MM.1S (cell line): Measurements from ENCODE around the gene INSRR.

ENCODE experiments used
- DNase-seq: peaks from one replicate; pipeline ENCODE4 v3.0.0-alpha.2; 2015
- H2AFZ ChIP-seq: fragments of 300-600 bp; sonication (generic); 2 replicates; pipeline ENCODE4 v1.6.0; 2016; ENCODE audit warnings: antibody characterized with exemption, low read length
- H3F3A ChIP-seq: fragments of 300-600 bp; sonication (generic); 2 replicates; pipeline ENCODE4 v1.6.1; 2016; ENCODE audit warnings: mild to moderate bottlenecking, antibody characterized with exemption, low read length, moderate library complexity, mixed read lengths; ENCODE audit not compliant: insufficient read depth
- H3K27ac ChIP-seq: fragments of 300-600 bp; sonication (generic); 2 replicates; pipeline ENCODE4 v1.5.1; 2016; ENCODE audit warnings: mild to moderate bottlenecking, low read length
- H3K27me3 ChIP-seq: fragments of 300-600 bp; sonication (generic); replicated peaks from 2 replicates; pipeline ENCODE4 v1.6.0; 2016; ENCODE audit warnings: low read length; ENCODE audit not compliant: insufficient read depth
- H3K36me3 ChIP-seq: fragments of 300-600 bp; sonication (generic); replicated peaks from 2 replicates; pipeline ENCODE4 v1.6.1; 2016; ENCODE audit warnings: mild to moderate bottlenecking, low read length, mixed read lengths; ENCODE audit not compliant: insufficient read depth
- H3K4me1 ChIP-seq: fragments of 300-600 bp; sonication (generic); 2 replicates; pipeline ENCODE4 v1.6.1; 2016; ENCODE audit warnings: low read length, mixed read lengths
- H3K4me2 ChIP-seq: fragments of 300-600 bp; sonication (generic); 2 replicates; pipeline ENCODE4 v1.6.0; 2016; ENCODE audit warnings: low read depth, low read length
- H3K4me3 ChIP-seq: fragments of 300-600 bp; sonication (generic); 2 replicates; pipeline ENCODE4 v1.5.1; 2016; ENCODE audit warnings: low read length, mixed read lengths
- H3K79me2 ChIP-seq: fragments of 300-600 bp; sonication (generic); 2 replicates; pipeline ENCODE4 v1.6.1; 2016; ENCODE audit warnings: mixed run types, low read length, mixed read lengths
- H3K9ac ChIP-seq: fragments of 300-600 bp; sonication (generic); 2 replicates; pipeline ENCODE4 v1.6.1; 2016; ENCODE audit warnings: low read length, mixed read lengths
- H3K9me2 ChIP-seq: fragments of 300-600 bp; sonication (generic); replicated peaks from 2 replicates; pipeline ENCODE4 v1.6.1; 2016; ENCODE audit warnings: mild to moderate bottlenecking, low read length, mixed read lengths; ENCODE audit not compliant: insufficient read depth
- H3K9me3 ChIP-seq: fragments of 300-600 bp; sonication (generic); replicated peaks from 2 replicates; pipeline ENCODE4 v1.6.1; 2016; ENCODE audit warnings: mild to moderate bottlenecking, low read length, mixed read lengths; ENCODE audit not compliant: insufficient read depth
- H4K20me1 ChIP-seq: fragments of 300-600 bp; sonication (generic); 2 replicates; pipeline ENCODE4 v1.6.1; 2016; ENCODE audit warnings: mild to moderate bottlenecking, low read length, moderate library complexity, mixed read lengths; ENCODE audit not compliant: insufficient read depth
- CTCF ChIP-seq: fragments of 300-600 bp; sonication (generic); IDR thresholded peaks from 2 replicates; pipeline ENCODE4 v1.5.1; 2016; ENCODE audit warnings: antibody characterized with exemption, low read length, mixed read lengths
- EZH2 ChIP-seq: fragments of 300-600 bp; sonication (generic); optimal IDR thresholded peaks from 2 replicates; pipeline ENCODE3; 2017; ENCODE audit warnings: low read depth, mild to moderate bottlenecking, antibody characterized with exemption, low read length, mixed read lengths
- EZH2phosphoT487 ChIP-seq: fragments of 300-600 bp; sonication (generic); IDR thresholded peaks from 2 replicates; pipeline ENCODE4 v1.6.1; 2018; ENCODE audit warnings: antibody characterized with exemption, low read length

INSRR gene

GRCh38 chr1:156889802-156890580, 31.1 kb upstream of the INSRR start:
- Histone ChIP-seq H3K4me1 (0 out of 2 replicates have a peak, but pooled peaks cover 3% of the 10 kb centered on the region), H3K4me3 (no peak overlapping the region), H3K36me3 (no peaks in the 10 kb centered on the region), H3K27me3 (peaks cover 63% of the 10 kb centered on the region), H4K20me1 (no peaks in the 10 kb centered on the region), H3K27ac (no peak overlapping the region), H3K9ac (no peak overlapping the region), H3K9me2 (no peaks in the 10 kb centered on the region), H3K4me2 (no peak overlapping the region), H2AFZ (peak overlapping the region; percentile 18), H3F3A (no peaks in the 10 kb centered on the region), H3K79me2 (no peaks in the 10 kb centered on the region), H3K9me3 (no peaks in the 10 kb centered on the region)
- peak; percentile 83 for DNase-seq
- TF ChIP-seq EZH2phosphoT487, result no peak
- TF ChIP-seq CTCF, result peak; percentile 97
- TF ChIP-seq EZH2, result no peak

GRCh38 chr1:156887734-156888133, 28.8 kb upstream of the INSRR start:
- no peaks in the 10 kb centered on the region for H3K9me2 ChIP-seq
- no peaks in the 10 kb centered on the region for H3K79me2 ChIP-seq
- H3K36me3 ChIP-seq, result no peaks in the 10 kb centered on the region
- H3K27ac ChIP-seq, result no peak overlapping the region
- H4K20me1 ChIP-seq, result no peaks in the 10 kb centered on the region
- H2AFZ ChIP-seq, result no peak overlapping the region
- H3K9ac ChIP-seq, result no peak overlapping the region
- H3K4me1 ChIP-seq, result 0 out of 2 replicates have a peak, but pooled peaks cover 3% of the 10 kb centered on the region
- no peak for TF ChIP-seq CTCF
- no peak for TF ChIP-seq EZH2phosphoT487
- TF ChIP-seq EZH2, result no peak
- H3K4me3 ChIP-seq, result no peak overlapping the region
- no peaks in the 10 kb centered on the region for H3K9me3 ChIP-seq
- DNase-seq, result no peak
- peaks cover 48% of the 10 kb centered on the region for H3K27me3 ChIP-seq
- H3F3A ChIP-seq, result no peaks in the 10 kb centered on the region
- no peak overlapping the region for H3K4me2 ChIP-seq

- H3K4me2 ChIP-seq, result no peak overlapping the region
- no peaks in the 10 kb centered on the region for H3K36me3 ChIP-seq
- H3K4me3 ChIP-seq, result no peak overlapping the region
- 0 out of 2 replicates have a peak, but pooled peaks cover 3% of the 10 kb centered on the region for H3K4me1 ChIP-seq
- H2AFZ ChIP-seq, result no peak overlapping the region
- no peak for DNase-seq
- no peaks in the 10 kb centered on the region for H3K79me2 ChIP-seq
- H3K9me3 ChIP-seq, result no peaks in the 10 kb centered on the region
- peaks cover 44% of the 10 kb centered on the region for H3K27me3 ChIP-seq
- TF ChIP-seq EZH2phosphoT487 (no peak), CTCF (no peak), EZH2 (no peak)
- no peaks in the 10 kb centered on the region for H3F3A ChIP-seq
- no peak overlapping the region for H3K9ac ChIP-seq
- no peaks in the 10 kb centered on the region for H4K20me1 ChIP-seq
- no peak overlapping the region for H3K27ac ChIP-seq
- H3K9me2 ChIP-seq, result no peaks in the 10 kb centered on the region
Measured at GRCh38 chr1:156887317-156887716, 28.4 kb upstream of the INSRR start.
